Smooth muscle cell of bladder (primary cell): Measurements from ENCODE around the gene CYP3A5. TPM values are rescaled to one million over a fixed set of nuclear protein-coding genes. Genes with fewer than 3 reads are reported as not detected.

Experiments used
- total RNA-seq: library from RNA; depleted of rRNA; stranded (reverse); fragments of >200 nt; gene quantifications from 2 replicates; pipeline ENCODE4 v1.2.3, GENCODE V29; 2014

CYP3A5 gene
- total RNA-seq, result 0.28 and 0.37 TPM in 2 replicates

GRCh38 chr7:99679400-99680191 is at the start of gene CYP3A5:
Gene CYP3A5, minus strand, starts transcription at chr7:99679996. Its CDS starts 100 bp downstream, at chr7:99679896.

GRCh38 chr7:99616359-99617191 is 63.2 kb downstream of the CYP3A5 start, which contains the start of gene ZSCAN25:
Gene ZSCAN25, plus strand, starts transcription at chr7:99616946. Its CDS starts 2,661 bp downstream, at chr7:99619607.

Other genes with a start within 250 kb of the CYP3A5 start
- 7.1 and 8.1 TPM in 2 replicates for gene PTCD1, start 241.2 kb downstream of the CYP3A5 start, total RNA-seq
- gene CPSF4, start 241.1 kb downstream of the CYP3A5 start, total RNA-seq, result 21.6 and 28.1 TPM in 2 replicates
- 443 and 477 TPM in 2 replicates for gene ATP5MF, start 213.8 kb downstream of the CYP3A5 start, total RNA-seq
- gene ZNF789, start 207.1 kb downstream of the CYP3A5 start, total RNA-seq, result 2.6 and 3.6 TPM in 2 replicates
- 22.5 and 27.3 TPM in 2 replicates for gene ZNF394, start 179.7 kb downstream of the CYP3A5 start, total RNA-seq
- 10.8 and 12.1 TPM in 2 replicates for gene ZKSCAN5, start 175.3 kb downstream of the CYP3A5 start, total RNA-seq
- 5.3 and 5.5 TPM in 2 replicates for gene FAM200A, start 127.9 kb downstream of the CYP3A5 start, total RNA-seq
- gene ZNF655, start 121.4 kb downstream of the CYP3A5 start, total RNA-seq, result 42.6 and 45.9 TPM in 2 replicates
- 0.46 and 1.1 TPM in 2 replicates for gene TMEM225B, start 81.7 kb downstream of the CYP3A5 start, total RNA-seq
- 7.5 and 11.5 TPM in 2 replicates for gene ZSCAN25, start 63.0 kb downstream of the CYP3A5 start, total RNA-seq
- gene CYP3A7, start 55.2 kb upstream of the CYP3A5 start, total RNA-seq, result 0.14 and 0.46 TPM in 2 replicates
- not detected in 2 replicates for gene CYP3A4, start 104.2 kb upstream of the CYP3A5 start, total RNA-seq
- not detected in 2 replicates for gene CYP3A43, start 148.0 kb upstream of the CYP3A5 start, total RNA-seq
- 0.18 and 0.43 TPM in 2 replicates for gene OR2AE1, start 197.0 kb upstream of the CYP3A5 start, total RNA-seq
- gene TRIM4, start 239.5 kb upstream of the CYP3A5 start, total RNA-seq, result 24.5 and 34.3 TPM in 2 replicates
- under 0.01 and 0.09 TPM in 2 replicates for gene GJC3, start 249.6 kb upstream of the CYP3A5 start, total RNA-seq